Liver (tissue), 9 donors: ENCODE results near the gene SEMA3C. TPM values are rescaled to one million over a fixed set of nuclear protein-coding genes. Genes with fewer than 3 reads are reported as not detected.

Experiments
- DNase-seq: peaks from one replicate; pipeline ENCODE4 v3.0.0-alpha.2; 2017; ENCODE audit warnings: low spot score
- H3K27ac ChIP-seq, 2 donors: one replicate each; pipeline ENCODE4 v1.7.0; 2013; ENCODE audit warnings: inconsistent platforms in 2 of 2, low read length in 2 of 2, control low read depth in 1 of 2, low read depth in 1 of 2, mild to moderate bottlenecking in 1 of 2
- H3K27me3 ChIP-seq, 4 donors: one replicate each; pipeline versions ENCODE4 v1.6.1 to v1.7.0; 2013; ENCODE audit warnings: low read length in 3 of 4, inconsistent platforms in 1 of 4, mild to moderate bottlenecking in 1 of 4, moderate library complexity in 1 of 4; ENCODE audit not compliant: control insufficient read depth in 4 of 4, insufficient read depth in 4 of 4
- H3K36me3 ChIP-seq, 4 donors: one replicate each; pipeline versions ENCODE4 v1.6.1 to v1.7.0; 2013; ENCODE audit warnings: low read length in 3 of 4, mild to moderate bottlenecking in 3 of 4, low read depth in 1 of 4, moderate library complexity in 1 of 4; ENCODE audit not compliant: control insufficient read depth in 4 of 4, insufficient read depth in 3 of 4
- H3K4me1 ChIP-seq, 4 donors: one replicate each; pipeline versions ENCODE4 v1.6.1 to v1.7.0; 2013; ENCODE audit warnings: low read length in 3 of 4, mild to moderate bottlenecking in 3 of 4, moderate library complexity in 1 of 4; ENCODE audit not compliant: control insufficient read depth in 4 of 4, insufficient read depth in 4 of 4
- H3K4me3 ChIP-seq, 3 donors: one replicate each; pipeline versions ENCODE4 v1.6.1 to v1.7.0; 2013; ENCODE audit warnings: low read length in 3 of 3, control low read depth in 1 of 3, low read depth in 1 of 3, mild to moderate bottlenecking in 1 of 3
- H3K9ac ChIP-seq, 2 donors: one replicate each; pipeline ENCODE4 v1.7.0; 2013; ENCODE audit warnings: low read length in 2 of 2, mild to moderate bottlenecking in 2 of 2, moderate library complexity in 2 of 2, control low read depth in 1 of 2, low read depth in 1 of 2
- H3K9me3 ChIP-seq, 4 donors: one replicate each; pipeline versions ENCODE4 v1.6.1 to v1.7.0; 2013; ENCODE audit warnings: low read length in 3 of 4; ENCODE audit not compliant: control insufficient read depth in 4 of 4
- ATF3 ChIP-seq: IDR thresholded peaks from 2 replicates; pipeline ENCODE4 v1.6.1; 2016; ENCODE audit warnings: antibody characterized with exemption
- CTCF ChIP-seq: fragments of 150-350 bp; IDR thresholded peaks from 2 replicates; pipeline ENCODE4 v1.5.1; 2017; ENCODE audit warnings: improper control_type of control experiment, low read depth, low read length; ENCODE audit not compliant: missing input control
- EGR1 ChIP-seq, 2 donors: IDR thresholded peaks; 2 replicates each; pipeline ENCODE4 v1.6.1; 2016 to 2018; ENCODE audit warnings: antibody characterized with exemption in 2 of 2, low read depth in 2 of 2
- FOXA1 ChIP-seq: IDR thresholded peaks from 2 replicates; pipeline ENCODE4 v1.6.1; 2016; ENCODE audit warnings: antibody characterized with exemption
- FOXA2 ChIP-seq: IDR thresholded peaks from 2 replicates; pipeline ENCODE4 v1.6.1; 2016; ENCODE audit warnings: antibody characterized with exemption
- GABPA ChIP-seq, 2 donors: IDR thresholded peaks in 1 of 2; conservative IDR thresholded peaks in 1 of 2; 2 replicates each; pipeline ENCODE4 v1.6.1; 2016; ENCODE audit warnings: antibody characterized with exemption in 2 of 2, mild to moderate bottlenecking in 1 of 2, moderate library complexity in 1 of 2
- HNF4A ChIP-seq, 2 donors: conservative IDR thresholded peaks; 2 replicates each; pipeline ENCODE4 v1.6.1; 2016; ENCODE audit warnings: antibody characterized with exemption in 2 of 2, mild to moderate bottlenecking in 2 of 2
- HNF4G ChIP-seq: IDR thresholded peaks from 2 replicates; pipeline ENCODE4 v1.6.1; 2016; ENCODE audit warnings: antibody characterized with exemption
- MAX ChIP-seq: IDR thresholded peaks from 2 replicates; pipeline ENCODE4 v1.6.1; 2016; ENCODE audit warnings: antibody characterized with exemption
- NR2F2 ChIP-seq: IDR thresholded peaks from 2 replicates; pipeline ENCODE4 v1.6.1; 2016; ENCODE audit warnings: antibody characterized with exemption
- RXRA ChIP-seq, 2 donors: IDR thresholded peaks; 2 replicates each; pipeline ENCODE4 v1.6.1; 2017 to 2018; ENCODE audit warnings: antibody characterized with exemption in 2 of 2, mild to moderate bottlenecking in 1 of 2
- SP1 ChIP-seq: IDR thresholded peaks from 2 replicates; pipeline ENCODE4 v1.6.1; 2018; ENCODE audit warnings: antibody characterized with exemption, mild to moderate bottlenecking
- YY1 ChIP-seq: IDR thresholded peaks from 2 replicates; pipeline ENCODE4 v1.6.1; 2016; ENCODE audit warnings: antibody characterized with exemption, mild to moderate bottlenecking
- ZBTB33 ChIP-seq: IDR thresholded peaks from 2 replicates; pipeline ENCODE4 v1.6.1; 2016; ENCODE audit warnings: antibody characterized with exemption
- WGBS: extraction: QIAGEN DNeasy Blood & Tissue Kit; methylation state at CpG from one replicate; pipeline ENCODE4 v1.1.7; 2013; 5-methylcytosine and 5-hydroxymethylcytosine counted together
- polyA plus RNA-seq, 2 donors: library from polyadenylated mRNA; stranded (reverse) in 1 of 2; unstranded in 1 of 2; fragments of 200-250 nt in 1 of 2; fragments of >200 nt in 1 of 2; fragmentation: Nextera tagmentation in 1 of 2; extraction: Ambion mirVana in 1 of 2; gene quantifications; one replicate each; pipeline versions ENCODE4 v1.2.1 to v1.2.3, GENCODE V29; 2013 to 2015
- total RNA-seq, 2 donors: library from RNA; depleted of rRNA; stranded (reverse); fragments of >200 nt; gene quantifications; one replicate each; pipeline ENCODE4 v1.2.3, GENCODE V29; 2014
- donor health status: healthy.
- donor health status: healthy.
- donor health status: healthy.
- donor health status: healthy.
- donor health status: healthy.

The SEMA3C gene
- total and polyA plus RNA-seq, 4 donors = 0.20 to 1.8 (median 0.64) TPM

- TF ChIP-seq CTCF = no peak
- TF ChIP-seq FOXA1 = no peak
Measured at GRCh38 chr7:80734011-80734410, 184.8 kb downstream of the SEMA3C start (continued).

- WGBS = 47% methylated on average over 3 of the region's 3 CpGs
Measured at GRCh38 chr7:80733333-80733915, 185.4 kb downstream of the SEMA3C start.

More at GRCh38 chr7:80733333-80733915, 185.4 kb downstream of the SEMA3C start:
- TF ChIP-seq HNF4A (conservative IDR thresholded peaks at IDR 0.05) (no peak), EGR1 (IDR thresholded peaks at IDR 0.05; ENCODE audit: low read depth in 2 of 2) (no peak), YY1 (no peak), CTCF (no peak), NR2F2 (no peak), FOXA1 (no peak), FOXA2 (no peak), ATF3 (no peak), MAX (no peak), GABPA (IDR thresholded peaks at IDR 0.05 in 1 of 2, conservative IDR thresholded peaks at IDR 0.05 in 1 of 2) (no peak), HNF4G (no peak), ZBTB33 (no peak), SP1 (no peak), RXRA (IDR thresholded peaks at IDR 0.05) (no peak)
- Histone ChIP-seq H3K27ac (no peak overlapping the region), H3K9ac (no peak overlapping the region), H3K4me1 (no peaks in the 10 kb centered on the region), H3K36me3 (no peaks in the 10 kb centered on the region), H3K9me3 (no peaks in the 10 kb centered on the region), H3K27me3 (peaks cover 0 to 3% (median 0%) of the 10 kb centered on the region in 4 donors), H3K4me3 (no peak overlapping the region)
- no peak for DNase-seq
